Frontal cortex (tissue), 4 donors: Measurements from ENCODE around the gene PDZD7. TPM values are rescaled to one million over a fixed set of nuclear protein-coding genes. Genes with fewer than 3 reads are reported as not detected.
"Not testable (repeated sequence)": the region's sequence is repeated elsewhere in the genome, so short reads cannot be mapped to it uniquely, and the experiment has no call there.

Source experiments
- DNase-seq, 2 donors: peaks; one replicate each; pipeline ENCODE4 v3.0.0; 2012; ENCODE audit warnings: low spot score in 2 of 2
- FAIRE-seq: peaks from 2 replicates; lab custom pipeline; 2012; peaks lifted over from hg19 to GRCh38; lab: Jason Lieb, UNC
- total RNA-seq: library from RNA; depleted of rRNA; stranded (reverse); fragments of >200 nt; gene quantifications from one replicate; pipeline ENCODE4 v1.2.3, GENCODE V29; 2014
- donor health status: control.
- donor health status: control.
- donor health status: control.

The PDZD7 gene
- total RNA-seq, 1 donor from 2014 or later = 10.2 TPM

DNA sequence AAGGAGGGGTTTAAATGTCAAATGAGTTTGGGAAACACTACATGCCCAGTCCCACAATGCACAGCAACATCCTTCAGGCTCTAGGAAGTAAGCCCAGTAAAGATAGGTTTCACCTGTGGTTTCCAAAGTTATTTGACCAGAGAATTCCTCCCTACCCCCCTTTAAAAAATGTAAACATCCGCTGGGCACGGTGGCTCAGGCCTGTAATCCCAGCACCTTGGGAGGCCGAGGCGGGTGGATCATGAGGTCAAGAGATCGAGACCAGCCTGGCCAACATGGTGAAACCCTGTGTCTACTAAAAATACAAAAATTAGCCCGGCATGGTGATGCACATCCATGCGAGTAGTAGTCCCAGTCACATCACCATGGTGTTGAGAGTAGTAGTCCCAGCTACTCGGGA, 55.5 kb downstream of the PDZD7 start:
- not testable (repeated sequence) for DNase-seq, FAIRE-seq

- DNase-seq (peak in 1 of 2 donors; percentile 0), FAIRE-seq (no peak)
Measured at GRCh38 chr10:100972904-100973535, 57.9 kb downstream of the PDZD7 start.

DNA sequence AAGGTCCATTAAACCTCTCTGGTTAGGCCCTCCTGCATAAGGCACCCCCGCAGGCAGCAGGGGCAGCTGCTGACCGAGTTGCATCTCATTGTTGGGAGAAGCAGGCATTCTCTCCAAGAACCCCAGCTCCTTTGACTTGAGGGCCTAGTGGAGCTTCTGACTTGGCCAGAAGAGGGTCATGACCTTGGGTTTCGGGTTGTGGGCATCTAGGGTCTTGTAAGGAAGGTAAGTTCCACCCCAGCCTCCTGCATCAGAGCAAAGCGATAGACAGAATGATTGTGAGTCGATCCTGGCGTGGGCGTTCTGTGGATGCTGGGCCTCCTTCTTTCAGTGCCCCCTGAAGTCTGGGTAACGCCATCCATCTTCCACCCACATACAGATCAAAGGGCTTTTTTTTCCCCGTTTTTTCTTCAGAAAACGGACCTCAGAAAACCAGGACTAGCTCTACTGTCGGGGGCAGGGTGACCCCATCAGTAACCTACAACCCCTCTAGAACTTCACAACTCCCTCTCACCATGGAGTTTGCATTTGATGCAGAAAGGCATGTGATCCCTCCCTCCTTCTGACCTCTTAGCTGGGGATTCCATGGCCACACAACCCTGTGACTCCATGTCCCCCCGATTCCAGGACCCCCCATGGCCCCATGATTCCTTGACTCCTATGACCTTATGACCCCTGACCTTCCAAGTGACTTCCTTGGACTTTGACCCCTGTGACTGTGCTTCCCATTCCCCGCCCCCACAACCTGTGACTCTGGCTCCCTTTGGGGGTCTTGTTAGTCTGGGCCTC, 58.6 kb downstream of the PDZD7 start:
- peak in 1 of 2 donors; percentile 2 for DNase-seq
- no peak for FAIRE-seq

DNA sequence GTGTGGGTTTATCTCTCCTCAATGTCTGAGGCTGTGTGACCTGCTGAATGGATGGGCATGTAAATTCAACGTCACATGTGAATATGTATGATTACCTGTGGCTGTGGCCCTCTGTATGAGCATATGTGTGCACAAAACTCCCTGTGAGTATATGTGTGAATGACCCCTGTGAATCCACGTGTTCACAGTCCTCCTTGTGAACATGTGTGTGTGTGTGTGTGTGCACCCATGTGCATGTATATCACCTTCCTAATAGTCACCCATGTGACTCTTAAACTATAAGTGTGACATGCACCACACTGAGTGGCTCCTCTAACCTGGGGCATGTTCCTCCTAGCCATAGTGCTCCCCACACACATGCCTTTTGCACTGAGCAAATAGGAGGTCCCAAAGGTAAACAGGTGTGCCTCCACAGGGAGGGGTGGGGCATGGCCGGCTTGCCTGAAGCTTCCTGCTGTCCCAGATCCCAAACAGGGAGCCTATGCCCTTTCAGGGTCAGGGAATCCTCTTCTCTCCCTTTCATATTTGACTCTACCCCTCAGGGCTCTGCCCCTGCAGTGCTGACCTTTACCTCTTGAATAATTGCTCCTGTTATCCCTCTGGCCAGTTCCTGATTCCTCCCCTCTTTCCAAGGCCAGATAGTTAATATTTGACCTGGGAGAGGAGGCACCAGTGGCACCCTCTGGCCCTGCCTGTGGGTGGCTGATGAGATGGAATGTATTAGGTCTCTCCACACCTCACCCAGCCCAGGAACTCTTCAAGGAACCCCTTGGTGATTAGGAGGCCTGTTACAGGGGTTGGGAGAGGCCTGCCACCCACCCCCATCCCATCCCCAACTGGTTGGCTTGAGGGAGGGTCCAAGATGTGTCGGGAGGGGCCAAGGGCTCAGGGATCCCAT, 59.8 kb downstream of the PDZD7 start:
- no peak for FAIRE-seq
- peak in 1 of 2 donors; percentile 5 for DNase-seq

DNA sequence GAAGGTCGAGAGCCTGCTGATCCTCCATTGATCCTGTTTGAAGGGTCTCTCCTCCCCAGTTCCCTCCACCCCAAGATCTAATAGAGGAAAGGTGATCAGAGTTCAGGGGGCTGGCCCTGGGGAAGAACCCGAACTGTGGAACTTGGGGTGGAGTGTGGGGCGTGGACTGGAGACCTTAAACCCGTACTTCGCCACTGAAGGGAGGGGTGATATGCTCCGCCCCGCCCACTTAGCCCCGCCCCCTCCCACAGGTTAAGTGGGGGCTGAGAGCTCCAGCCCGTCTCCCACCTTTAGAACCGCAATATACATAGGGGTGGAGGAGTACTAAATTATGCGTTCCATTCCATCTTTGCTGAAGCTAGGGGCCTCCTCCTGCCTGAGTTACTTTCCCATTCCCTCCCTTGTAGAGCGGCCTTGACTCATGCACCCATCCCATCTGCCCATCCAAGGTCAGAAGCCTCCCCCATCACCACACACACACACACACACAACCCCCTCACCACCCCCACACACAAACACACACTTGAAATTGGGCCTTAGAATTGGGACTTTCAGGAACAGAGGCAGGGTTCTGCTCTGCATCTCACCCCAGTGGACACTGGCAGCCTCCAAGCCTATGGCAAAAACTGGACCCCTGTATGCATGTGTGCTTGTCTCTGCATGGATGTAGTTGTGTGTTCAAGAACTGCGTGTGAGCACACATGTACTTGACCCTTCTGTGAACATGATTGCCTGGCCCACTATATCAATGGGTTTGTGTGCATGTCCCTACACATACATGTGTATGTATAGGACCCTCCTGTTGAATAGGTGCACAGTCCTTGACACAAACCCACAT, 60.6 kb downstream of the PDZD7 start:
- DNase-seq (peak in 1 of 2 donors; percentile 21), FAIRE-seq (no peak)

GRCh38 chr10:100969187-100970075, 61.5 kb downstream of the PDZD7 start, which contains the start of gene SEMA4G:
Gene SEMA4G, plus strand, starts transcription at chr10:100969504. Its CDS starts 3,409 bp downstream, at chr10:100972913.
- FAIRE-seq = no peak
- peak; percentile 61 for DNase-seq

GRCh38 chr10:100968863-100969186, 62.1 kb downstream of the PDZD7 start:
- no peak for FAIRE-seq
- DNase-seq = no peak

- FAIRE-seq (no peak), DNase-seq (peak in 1 of 2 donors; percentile 18)
Measured at GRCh38 chr10:100968062-100968736, 62.7 kb downstream of the PDZD7 start.

GRCh38 chr10:100967332-100967731, 63.6 kb downstream of the PDZD7 start:
- DNase-seq = no peak
- no peak for FAIRE-seq

DNA sequence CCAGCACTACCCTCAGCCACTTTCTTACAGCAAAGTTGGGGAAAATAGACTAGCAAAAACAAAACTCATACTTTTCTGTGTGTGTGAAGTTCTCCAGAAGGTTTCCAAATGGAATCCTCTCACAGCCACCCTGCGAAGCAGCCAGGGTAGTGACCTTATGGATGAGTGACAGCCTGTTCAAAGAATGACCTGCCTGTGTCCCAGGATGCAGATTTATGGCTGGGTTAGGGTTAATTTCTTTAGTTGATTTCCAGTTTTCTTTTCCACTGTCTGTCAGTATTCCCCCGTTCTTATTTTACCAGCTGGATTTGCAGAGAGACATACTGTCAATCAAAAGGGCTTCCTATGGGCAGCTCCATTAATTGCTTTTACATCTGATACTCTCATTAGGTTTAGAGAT, 64.0 kb downstream of the PDZD7 start:
- FAIRE-seq (no peak), DNase-seq (no peak)

GRCh38 chr10:100965820-100966219, 65.1 kb downstream of the PDZD7 start:
- FAIRE-seq (no peak), DNase-seq (no peak)

DNA sequence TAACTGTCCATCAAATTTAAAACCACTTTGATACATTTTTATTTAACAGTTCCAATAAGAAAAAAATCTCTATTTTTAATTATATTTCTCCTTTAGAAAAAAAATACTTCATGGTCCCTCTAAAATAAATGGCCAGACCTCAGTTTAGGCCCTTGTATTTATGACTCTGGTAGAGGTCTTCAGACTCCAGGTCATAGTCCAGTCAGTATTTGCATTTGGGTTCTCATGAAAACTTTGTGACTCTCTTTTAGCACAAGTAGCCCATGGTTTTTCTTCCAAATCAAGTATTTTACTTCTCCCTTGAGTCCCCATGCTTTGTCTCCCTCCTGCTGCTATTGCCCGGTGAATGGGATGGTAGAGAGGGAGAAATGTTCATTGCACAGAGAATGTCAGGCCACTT, 67.1 kb downstream of the PDZD7 start:
- no peak for FAIRE-seq
- no peak for DNase-seq

DNA sequence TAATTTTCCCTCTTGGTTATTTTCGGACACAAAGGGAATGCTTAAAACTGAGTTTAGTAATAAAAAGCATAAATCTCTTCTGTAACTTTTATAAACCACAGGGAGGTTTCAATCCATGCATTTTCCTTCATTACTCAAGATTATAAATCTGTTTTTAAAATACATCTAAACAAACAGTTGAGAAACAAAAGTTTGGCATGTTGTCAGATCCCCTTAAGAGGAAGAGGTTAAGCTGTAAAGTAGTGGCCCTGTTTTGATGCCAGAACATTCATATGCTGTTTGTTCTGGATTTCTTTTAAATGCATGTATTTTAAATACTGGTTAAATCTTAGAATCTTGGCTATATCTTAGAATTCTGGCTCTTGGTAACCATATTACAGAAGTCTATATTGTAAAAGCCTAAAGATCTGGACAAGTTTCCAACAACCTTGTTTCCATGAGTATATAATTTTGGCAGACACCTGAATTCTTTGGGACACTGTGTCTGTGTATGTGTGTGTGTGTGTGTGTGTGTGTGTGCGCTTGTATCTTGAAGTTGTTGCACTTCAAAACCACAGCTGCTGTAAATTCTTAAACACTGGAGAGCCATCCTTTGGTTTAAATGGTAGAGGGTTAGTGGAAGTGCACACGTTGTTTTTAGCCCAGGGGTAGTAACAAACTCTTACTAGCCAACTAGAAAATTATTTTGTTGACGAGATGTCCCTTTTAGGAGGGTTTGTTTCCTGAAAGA, 68.4 kb downstream of the PDZD7 start:
- DNase-seq = no peak
- FAIRE-seq = no peak

DNA sequence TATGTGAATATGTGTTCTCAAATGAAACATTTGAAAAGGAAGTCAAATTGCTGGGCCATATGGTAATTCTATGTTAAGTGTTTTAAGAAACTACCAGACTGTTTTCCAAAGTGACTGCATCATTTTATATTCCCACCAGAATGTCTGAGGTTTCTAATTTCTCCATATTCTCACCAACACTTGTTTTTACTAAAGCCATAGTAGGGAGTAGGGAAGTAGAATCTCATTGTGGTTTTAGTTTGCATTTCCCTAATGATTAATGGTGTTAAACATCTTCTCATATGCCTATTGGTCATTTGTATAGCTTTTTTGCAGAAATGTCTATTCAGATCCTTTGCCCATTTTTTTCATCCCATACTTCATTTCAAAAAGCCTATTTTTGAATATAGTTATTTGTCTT, 70.7 kb downstream of the PDZD7 start:
- no peak for FAIRE-seq
- DNase-seq = no peak
